HG02763 (cell line): ENCODE data around the gene MYH6.
"Not testable (repeated sequence)": the region's sequence is repeated elsewhere in the genome, so short reads cannot be mapped to it uniquely, and the experiment has no call there.

Experiments used
- ATAC-seq: cut with Tn5 transposase; IDR thresholded peaks from one replicate; pipeline ENCODE4 v1.9.1; 2021; ENCODE audit warnings: mild to moderate bottlenecking, moderate library complexity; ENCODE audit not compliant: unreplicated experiment

The MYH6 gene

GRCh38 chr14:23415821-23416778 is 8.0 kb upstream of the MYH6 start:
- ATAC-seq = no peak

GRCh38 chr14:23414906-23415820 is 7.1 kb upstream of the MYH6 start:
- ATAC-seq = no peak

GRCh38 chr14:23414254-23414653 is 6.2 kb upstream of the MYH6 start:
- no peak for ATAC-seq

GRCh38 chr14:23413681-23414080 is 5.6 kb upstream of the MYH6 start:
- no peak for ATAC-seq

GRCh38 chr14:23411563-23412525 is 3.8 kb upstream of the MYH6 start:
- ATAC-seq = no peak

- no peak for ATAC-seq
Measured at GRCh38 chr14:23409966-23410635, 2.0 kb upstream of the MYH6 start.

- ATAC-seq = peak; percentile 50
Measured at GRCh38 chr14:23409475-23409874, 1.4 kb upstream of the MYH6 start.

- no peak for ATAC-seq
Measured at GRCh38 chr14:23408307-23408630, 196 bp upstream of the MYH6 start.

GRCh38 chr14:23406725-23407355 is 1.2 kb downstream of the MYH6 start:
- no peak for ATAC-seq

- no peak for ATAC-seq
Measured at GRCh38 chr14:23406244-23406643, 1.8 kb downstream of the MYH6 start.

- no peak for ATAC-seq
Measured at GRCh38 chr14:23405516-23406025, 2.5 kb downstream of the MYH6 start.

GRCh38 chr14:23405096-23405495 is 3.0 kb downstream of the MYH6 start:
- ATAC-seq = no peak

- ATAC-seq = no peak
Measured at GRCh38 chr14:23404331-23404900, 3.7 kb downstream of the MYH6 start.

- ATAC-seq = no peak
Measured at GRCh38 chr14:23403908-23404307, 4.2 kb downstream of the MYH6 start.

GRCh38 chr14:23403139-23403438 is 5.0 kb downstream of the MYH6 start:
- no peak for ATAC-seq

- ATAC-seq = no peak
Measured at GRCh38 chr14:23402296-23403138, 5.6 kb downstream of the MYH6 start.

GRCh38 chr14:23401291-23401690 is 6.8 kb downstream of the MYH6 start:
- no peak for ATAC-seq

GRCh38 chr14:23400496-23401149 is 7.5 kb downstream of the MYH6 start:
- ATAC-seq = not testable (repeated sequence)
